Lower leg skin (tissue), 4 donors: ENCODE data around the gene TTI1. TPM values are rescaled to one million over a fixed set of nuclear protein-coding genes. Genes with fewer than 3 reads are reported as not detected.
A peak's percentile ranks its signal among the peaks of the same experiment; 100 is the strongest.

Source experiments
- DNase-seq, 2 donors: peaks; one replicate each; pipeline ENCODE4 v3.0.0-alpha.2; 2019; ENCODE audit warnings: low spot score in 2 of 2
- H3K4me3 ChIP-seq: fragments of 200-600 bp; sonication (generic); 2 replicates; pipeline ENCODE4 v1.5.1; 2017; ENCODE audit warnings: mild to moderate bottlenecking, low read depth; ENCODE audit not compliant: poor library complexity, severe bottlenecking
- CTCF ChIP-seq, 3 donors: fragments of 450-650 bp; IDR thresholded peaks; one replicate each; pipeline ENCODE4 v1.5.1; 2016; ENCODE audit warnings: antibody characterized with exemption in 3 of 3, mild to moderate bottlenecking in 3 of 3, moderate library complexity in 2 of 3
- POLR2A ChIP-seq, 2 donors: fragments of 450-650 bp; IDR thresholded peaks; one replicate each; pipeline ENCODE4 v1.6.1; 2016 to 2017; ENCODE audit warnings: antibody characterized with exemption in 2 of 2, mild to moderate bottlenecking in 1 of 2, moderate library complexity in 1 of 2
- WGBS, 2 donors: methylation state at CpG; one replicate each; pipeline ENCODE4 v1.1.5; 2018; 5-methylcytosine and 5-hydroxymethylcytosine counted together
- intact Hi-C: fragments of 100-400 bp; cut with DNase I; formaldehyde crosslinking; loops from one replicate; pipeline ENCODE4 v1.15.0; 2023; ENCODE audit warnings: low total_unique reads
- total RNA-seq, 4 donors: library from RNA; depleted of rRNA; stranded (reverse); fragments of >200 nt; gene quantifications; one replicate each; pipeline ENCODE4 v1.1.0, GENCODE V29; 2016

The TTI1 gene
- total RNA-seq, 4 donors from 2014 or later: 11.3 to 15.1 (median 13.4) TPM

DNA sequence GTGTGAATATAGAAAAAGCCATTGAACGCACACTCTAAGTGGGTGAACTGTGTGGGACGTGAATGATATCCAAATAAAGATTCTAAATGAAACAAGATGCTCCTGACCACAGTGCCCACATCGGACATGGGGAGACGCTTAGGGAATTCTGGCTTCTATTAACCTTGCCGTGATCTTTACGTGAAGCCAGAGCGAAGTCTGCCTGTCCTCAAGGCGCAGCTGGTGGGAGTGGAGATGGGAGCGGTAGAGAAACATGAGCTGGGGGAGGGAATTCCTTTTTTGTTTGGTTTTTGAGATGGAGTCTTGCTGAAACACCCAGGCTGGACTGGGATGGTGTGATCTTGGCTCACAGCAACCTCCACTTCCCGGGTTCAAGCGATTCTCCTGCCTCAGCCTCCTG, 84.3 kb downstream of the TTI1 start:
- H3K4me3 ChIP-seq: no peak overlapping the region
- TF ChIP-seq POLR2A (IDR thresholded peaks at IDR 0.05) (no peak), CTCF (IDR thresholded peaks at IDR 0.05) (no peak)
- DNase-seq: peak; percentile 2 to 17
- intact Hi-C loops: no loop called here
- 81 to 84% methylated on average over 11 of the region's 11 CpGs for WGBS, 2 donors

- WGBS, 2 donors: 90 to 92% methylated on average over 6 of the region's 6 CpGs
- DNase-seq: no peak
- TF ChIP-seq POLR2A (IDR thresholded peaks at IDR 0.05) (no peak), CTCF (IDR thresholded peaks at IDR 0.05) (no peak)
- intact Hi-C loops: no loop called here
- H3K4me3 ChIP-seq: no peak overlapping the region
Measured at GRCh38 chr20:37947943-37948342, 85.3 kb downstream of the TTI1 start.

DNA sequence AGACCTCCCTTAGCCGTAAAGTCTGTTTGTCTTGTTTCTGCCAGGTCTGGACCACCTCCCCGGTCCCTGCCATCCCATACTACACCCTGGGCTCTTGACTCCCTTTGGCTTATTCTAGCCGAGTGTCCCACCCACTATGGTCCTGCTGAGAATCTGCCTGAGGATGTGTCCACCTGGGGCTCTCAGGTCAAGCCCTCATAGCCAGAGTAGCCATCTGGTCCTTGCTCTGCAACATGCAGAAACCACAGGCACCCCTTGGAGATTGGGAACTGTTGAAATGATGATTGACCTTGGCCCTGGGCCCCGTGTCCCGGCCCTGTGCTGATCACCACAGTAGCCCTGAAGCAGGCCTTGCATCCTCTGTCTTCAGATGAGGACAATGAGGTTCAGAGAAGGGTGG, 86.3 kb downstream of the TTI1 start:
- no peak overlapping the region for H3K4me3 ChIP-seq
- TF ChIP-seq POLR2A (IDR thresholded peaks at IDR 0.05) (no peak), CTCF (IDR thresholded peaks at IDR 0.05) (no peak)
- 90 to 91% methylated on average over 5 of the region's 5 CpGs for WGBS, 2 donors
- intact Hi-C loops: no loop called here
- DNase-seq: peak in 1 of 2 donors; percentile 32

DNA sequence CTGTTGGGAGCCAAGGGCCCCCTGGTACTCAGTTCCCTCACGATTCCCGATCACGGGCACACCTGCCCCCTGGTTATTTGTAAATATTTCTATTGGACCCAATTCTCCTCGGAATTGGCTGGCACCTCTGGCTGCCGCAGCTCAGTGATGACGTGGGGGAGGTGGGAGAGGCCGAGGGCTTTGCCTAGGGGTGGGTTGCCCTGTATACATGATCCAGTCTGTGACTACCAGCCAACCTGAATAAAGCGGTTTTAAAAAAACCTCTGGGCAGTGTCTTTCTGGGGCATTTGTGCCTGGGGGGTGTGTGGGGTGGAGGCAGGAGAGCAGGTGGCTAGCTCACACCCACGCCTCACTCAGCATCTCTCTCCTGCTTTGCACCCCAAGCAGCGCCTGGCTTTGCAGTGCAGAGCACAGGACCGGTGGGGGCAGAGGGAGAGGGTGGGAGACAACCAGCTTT, 88.1 kb downstream of the TTI1 start:
- peak in 1 of 2 donors; percentile 61 for DNase-seq
- intact Hi-C loops: no loop called here
- WGBS, 2 donors: 43 to 49% methylated on average over 11 of the region's 11 CpGs
- no peak overlapping the region for H3K4me3 ChIP-seq
- TF ChIP-seq POLR2A (IDR thresholded peaks at IDR 0.05) (no peak), CTCF (IDR thresholded peaks at IDR 0.05) (no peak)

DNA sequence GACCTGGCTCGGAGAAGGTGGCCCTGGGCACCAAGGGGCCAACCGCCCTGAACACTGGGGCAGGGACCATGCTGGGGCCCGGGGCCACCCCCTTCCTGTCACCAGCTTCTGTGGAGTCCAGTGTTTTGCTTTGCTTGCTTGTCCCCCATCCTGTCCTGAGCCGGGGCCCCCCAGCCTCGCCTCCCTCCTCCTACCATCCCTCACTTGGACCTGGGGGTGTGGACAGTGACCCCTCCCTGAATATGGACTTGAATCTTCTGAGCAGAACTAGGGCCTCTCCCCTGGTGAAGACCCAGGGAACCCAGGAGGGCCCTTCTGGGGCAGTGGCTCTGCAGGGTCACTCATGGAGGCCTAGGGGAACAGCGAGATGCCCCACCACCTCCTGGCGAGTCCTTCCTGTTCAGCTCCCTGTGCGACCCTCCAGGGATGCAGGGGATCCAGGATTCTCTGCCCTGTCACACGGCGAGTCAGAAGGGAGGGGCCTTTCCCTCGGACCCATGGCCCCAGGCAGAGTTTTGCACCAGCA, 88.7 kb downstream of the TTI1 start:
- DNase-seq: peak in 1 of 2 donors; percentile 74
- 68 to 85% methylated on average over 7 to 11 of the region's 11 CpGs for WGBS, 2 donors
- intact Hi-C loops: no loop called here
- TF ChIP-seq POLR2A (IDR thresholded peaks at IDR 0.05) (no peak), CTCF (IDR thresholded peaks at IDR 0.05) (no peak)
- H3K4me3 ChIP-seq: no peak overlapping the region
